Measurements from ENCODE around the gene HTR3D. TPM values are rescaled to one million over a fixed set of nuclear protein-coding genes. Genes with fewer than 3 reads are reported as not detected.
"Not testable (repeated sequence)": the region's sequence is repeated elsewhere in the genome, so short reads cannot be mapped to it uniquely, and the experiment has no call there.

The HTR3D gene
- total and polyA plus RNA-seq, 2 of the 4 experiments (the other 2 are of a cell fraction) = not detected

GRCh38 chr3:184037816-184038215 lies 6.3 kb downstream of the HTR3D start:
- DNase-seq (no peak), ATAC-seq (ENCODE audit: low read depth) (no peak)
- no peak overlapping the region for H2BK20ac ChIP-seq (ENCODE audit: low read depth, low read length)
- no peak overlapping the region for H3K18ac ChIP-seq (ENCODE audit: low read depth, low read length)
- no peak overlapping the region for H2AK5ac ChIP-seq (ENCODE audit: low read depth, low read length)
- intact Hi-C loops (cut with micrococcal nuclease) (no loop called here), dilution Hi-C loops (cut with HindIII; ENCODE audit: low sequenced_read_pairs, unreplicated experiment) (no loop called here), in situ Hi-C loops (cut with MboI; ENCODE audit: low sequenced_read_pairs) (no loop called here)
- H2AK9ac ChIP-seq (replicated peaks; ENCODE audit: low read depth, low read length, poor library complexity) = no peak overlapping the region
- no peaks in the 10 kb centered on the region for H4K20me1 ChIP-seq (ENCODE audit: insufficient read depth, low read length)
- H2BK5ac ChIP-seq (ENCODE audit: low read depth, low read length, poor library complexity, severe bottlenecking) = no peak overlapping the region
- ChIA-PET POLR2A (ENCODE audit: unreplicated experiment) (no interaction called here), CTCF (no interaction called here)
- no peaks in the 10 kb centered on the region for H3K4me1 ChIP-seq (ENCODE audit: control insufficient read depth, insufficient read depth, low read length)
- H3K36me3 ChIP-seq (ENCODE audit: control insufficient read depth, insufficient read depth, low read length) = no peaks in the 10 kb centered on the region
- H4K8ac ChIP-seq (ENCODE audit: low read depth in 2 of 2, low read length in 2 of 2) = no peak overlapping the region
- no peak overlapping the region for H3K9ac ChIP-seq (ENCODE audit: low read depth, low read length)
- no peak overlapping the region for H3K23ac ChIP-seq (ENCODE audit: low read depth, low read length)
- H4K5ac ChIP-seq (ENCODE audit: low read depth, low read length) = no peak overlapping the region
- H2BK120ac ChIP-seq (ENCODE audit: low read depth, low read length) = no peak overlapping the region
- no TSS peak for BruUV-seq (replicated peaks)
- no peaks in the 10 kb centered on the region for H3K9me1 ChIP-seq (ENCODE audit: insufficient read depth, low read length)
- H3K79me1 ChIP-seq (ENCODE audit: low read depth in 1 of 2, low read length in 2 of 2) = no peaks in the 10 kb centered on the region
- no peaks in the 10 kb centered on the region for H3K9me3 ChIP-seq (ENCODE audit: control insufficient read depth, insufficient read depth, low read length)
- no peak overlapping the region for H3K27ac ChIP-seq (ENCODE audit: insufficient read depth, low read length)
- no peak overlapping the region for H3K56ac ChIP-seq (ENCODE audit: extremely low read depth, insufficient read depth, low read length)
- peaks cover 27% of the 10 kb centered on the region for H3K27me3 ChIP-seq (ENCODE audit: control insufficient read depth, insufficient read depth, low read length)
- no peak overlapping the region for H2BK15ac ChIP-seq (ENCODE audit: low read depth, low read length)
- no CpG with 5 or more reads among the region's 7 CpGs for WGBS, 2 experiments (ENCODE audit: extremely low coverage in 2 of 2, insufficient read length in 1 of 2)
- no peak overlapping the region for H4K91ac ChIP-seq (ENCODE audit: insufficient read depth, low read depth, low read length)
- H3K4me3 ChIP-seq (ENCODE audit: insufficient read depth, low read depth, low read length) = no peak overlapping the region
- no peak overlapping the region for H3K4ac ChIP-seq (ENCODE audit: low read depth, low read length)
- H3K4me2 ChIP-seq (ENCODE audit: low read depth, low read length) = no peak overlapping the region
- TF ChIP-seq MAZ (IDR thresholded peaks at IDR 0.05; ENCODE audit: borderline replicate concordance, low read depth, low read length) (no peak), CEBPB (IDR thresholded peaks at IDR 0.05; ENCODE audit: low read depth, low read length) (no peak), RFX5 (IDR thresholded peaks at IDR 0.05; ENCODE audit: low read depth, low read length) (no peak)
- no peak overlapping the region for H3K14ac ChIP-seq (replicated peaks; ENCODE audit: low read depth, low read length)
- no peak overlapping the region for H2AFZ ChIP-seq (replicated peaks; ENCODE audit: low read length, poor library complexity)

DNA sequence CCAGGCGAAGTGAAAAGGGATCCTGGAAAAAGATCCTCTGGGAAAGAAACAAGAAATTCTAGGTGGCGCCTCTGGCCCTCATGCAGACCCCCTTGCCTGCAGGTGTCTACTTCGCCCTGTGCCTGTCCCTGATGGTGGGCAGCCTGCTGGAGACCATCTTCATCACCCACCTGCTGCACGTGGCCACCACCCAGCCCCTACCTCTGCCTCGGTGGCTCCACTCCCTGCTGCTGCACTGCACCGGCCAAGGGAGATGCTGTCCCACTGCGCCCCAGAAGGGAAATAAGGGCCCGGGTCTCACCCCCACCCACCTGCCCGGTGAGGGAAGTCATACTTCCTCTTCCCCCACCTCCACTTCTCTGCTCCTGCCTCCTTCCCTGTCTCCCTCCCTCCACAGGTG lies 6.8 kb downstream of the HTR3D start:
- H2BK5ac ChIP-seq (ENCODE audit: low read depth, low read length, poor library complexity, severe bottlenecking); H2BK15ac ChIP-seq (ENCODE audit: low read depth, low read length); H4K8ac ChIP-seq (ENCODE audit: low read depth in 2 of 2, low read length in 2 of 2); POLR2A ChIA-PET (ENCODE audit: unreplicated experiment); H3K23ac ChIP-seq (ENCODE audit: low read depth, low read length); H4K5ac ChIP-seq (ENCODE audit: low read depth, low read length); H2AK9ac ChIP-seq (replicated peaks; ENCODE audit: low read depth, low read length, poor library complexity); ATAC-seq (ENCODE audit: low read depth); dilution Hi-C loops (cut with HindIII; ENCODE audit: low sequenced_read_pairs, unreplicated experiment); H3K79me1 ChIP-seq (ENCODE audit: low read depth in 1 of 2, low read length in 2 of 2); H3K9ac ChIP-seq (ENCODE audit: low read depth, low read length); DNase-seq; H3K4ac ChIP-seq (ENCODE audit: low read depth, low read length); H2AFZ ChIP-seq (replicated peaks; ENCODE audit: low read length, poor library complexity); H3K4me3 ChIP-seq (ENCODE audit: insufficient read depth, low read depth, low read length); H3K18ac ChIP-seq (ENCODE audit: low read depth, low read length); in situ Hi-C loops (cut with MboI; ENCODE audit: low sequenced_read_pairs); H3K14ac ChIP-seq (replicated peaks; ENCODE audit: low read depth, low read length); H3K4me1 ChIP-seq (ENCODE audit: control insufficient read depth, insufficient read depth, low read length); CTCF ChIA-PET; H3K4me2 ChIP-seq (ENCODE audit: low read depth, low read length); H3K9me3 ChIP-seq (ENCODE audit: control insufficient read depth, insufficient read depth, low read length); H4K91ac ChIP-seq (ENCODE audit: insufficient read depth, low read depth, low read length); H2BK120ac ChIP-seq (ENCODE audit: low read depth, low read length); H2AK5ac ChIP-seq (ENCODE audit: low read depth, low read length); H4K20me1 ChIP-seq (ENCODE audit: insufficient read depth, low read length); BruUV-seq (replicated peaks); H3K56ac ChIP-seq (ENCODE audit: extremely low read depth, insufficient read depth, low read length); H3K36me3 ChIP-seq (ENCODE audit: control insufficient read depth, insufficient read depth, low read length); H3K27ac ChIP-seq (ENCODE audit: insufficient read depth, low read length); intact Hi-C loops (cut with micrococcal nuclease); H2BK20ac ChIP-seq (ENCODE audit: low read depth, low read length); H3K9me1 ChIP-seq (ENCODE audit: insufficient read depth, low read length): not testable (repeated sequence)
- WGBS, 2 experiments (ENCODE audit: extremely low coverage in 2 of 2, insufficient read length in 1 of 2) = 60% methylated on average over 1 of the region's 9 CpGs; no CpG with 5 or more reads in 1 of the 2 experiments
- H3K27me3 ChIP-seq (ENCODE audit: control insufficient read depth, insufficient read depth, low read length) = peaks cover 29% of the 10 kb centered on the region
